Activated CD8-positive, alpha-beta memory T cell treated with anti-CD3 and anti-CD28 coated beads, Interleukin-2, amount 10 ng/mL, durations not matched to agents 7 days and 5 days (primary cell): ENCODE measurements around the gene SCUBE2. TPM values are rescaled to one million over a fixed set of nuclear protein-coding genes. Genes with fewer than 3 reads are reported as not detected.

ENCODE experiments used
- ATAC-seq: fragments of 150-1000 bp; cut with Tn5 transposase; one replicate; pipeline ENCODE4 v1.10.0; 2021; ENCODE audit warnings: moderate library complexity
- CTCF ChIA-PET: fragments of 350-600 bp; sonication (Branson Sonifier 250); formaldehyde crosslinking; loops from one replicate; lab custom pipeline; 2021; ENCODE audit warnings: antibody characterized with exemption; lab: Charles Lee
- DNase-seq: peaks from one replicate; pipeline ENCODE4 v3.0.0-alpha.2; 2020
- H3K27ac Mint-ChIP-seq: one replicate; pipeline ENCODE4 v1.8.0; 2021; ENCODE audit warnings: mild to moderate bottlenecking, mixed read lengths
- H3K27me3 Mint-ChIP-seq: one replicate; pipeline ENCODE4 v1.8.0; 2021; ENCODE audit warnings: mixed read lengths
- H3K36me3 Mint-ChIP-seq: one replicate; pipeline ENCODE4 v1.8.0; 2021; ENCODE audit warnings: mild to moderate bottlenecking, mixed read lengths
- H3K4me1 Mint-ChIP-seq: one replicate; pipeline ENCODE4 v1.8.0; 2021; ENCODE audit warnings: mixed read lengths
- H3K4me3 Mint-ChIP-seq: one replicate; pipeline ENCODE4 v1.8.0; 2021; ENCODE audit warnings: mild to moderate bottlenecking, moderate library complexity, mixed read lengths
- H3K9me3 Mint-ChIP-seq: one replicate; pipeline ENCODE4 v1.8.0; 2022; ENCODE audit warnings: low read depth, mixed read lengths
- microRNA-seq: library from miRNA; unstranded; fragments of <30 nt; microRNA quantifications from one replicate; pipeline ENCODE4 v1.2.0, GENCODE V29; 2022
- total RNA-seq, 2 experiments: library from RNA; stranded (reverse); gene quantifications; one replicate each; pipeline ENCODE4 v1.2.3, GENCODE V29; 2021

Gene SCUBE2
- total RNA-seq, 2 experiments from 2014 or later, result not detected

GRCh38 chr11:8971924-8972316, 119.5 kb downstream of the SCUBE2 start:
- Mint-ChIP-seq H3K4me1 (no peaks in the 10 kb centered on the region), H3K4me3 (no peak overlapping the region), H3K27me3 (no peaks in the 10 kb centered on the region), H3K36me3 (no peaks in the 10 kb centered on the region), H3K9me3 (no peaks in the 10 kb centered on the region), H3K27ac (no peak overlapping the region)
- DNase-seq (no peak), ATAC-seq (no peak)
- CTCF ChIA-PET, result no interaction called here

GRCh38 chr11:8971196-8971923, 120.0 kb downstream of the SCUBE2 start:
- Mint-ChIP-seq H3K4me1 (peaks cover 1% of the 10 kb centered on the region), H3K27me3 (no peaks in the 10 kb centered on the region), H3K27ac (no peak overlapping the region), H3K4me3 (no peak overlapping the region), H3K36me3 (no peaks in the 10 kb centered on the region), H3K9me3 (no peaks in the 10 kb centered on the region)
- ATAC-seq (no peak), DNase-seq (no peak)
- CTCF ChIA-PET, result interaction anchor here (0.6 kb wide), 1 partner anchor 379 kb away, joined by 3 read pairs; no protein-coding TSS in a partner anchor

Small RNA genes lying within 50 kb of the gene (microRNA-seq; reads per million reads assigned to microRNA genes)
- not detected for gene MIR5691

Other genes with a start within 250 kb of the SCUBE2 start
- gene AKIP1, start 180.4 kb downstream of the SCUBE2 start, total RNA-seq, result 10 to 100 TPM; 29.8 to 34.9 TPM
- gene C11orf16, start 158.7 kb downstream of the SCUBE2 start, total RNA-seq, result not detected
- not detected for gene ASCL3, start 148.6 kb downstream of the SCUBE2 start, total RNA-seq
- 10 to 100 TPM; 22.9 to 30.1 TPM for gene TMEM9B, start 127.2 kb downstream of the SCUBE2 start, total RNA-seq
- 1 to 10 TPM in 1 of 2 experiments, under 1 TPM in 1; 0.91 to 2.1 TPM for gene NRIP3, start 87.6 kb downstream of the SCUBE2 start, total RNA-seq
- gene DENND5A, start 173.8 kb upstream of the SCUBE2 start, total RNA-seq, result 10 to 100 TPM; 15.9 to 19.0 TPM
- gene TMEM41B, start 223.0 kb upstream of the SCUBE2 start, total RNA-seq, result 10 to 100 TPM; 25.7 to 27.3 TPM